Panc1 (cell line): ENCODE measurements around the gene ROCK2. TPM values are rescaled to one million over a fixed set of nuclear protein-coding genes. Genes with fewer than 3 reads are reported as not detected.

Source experiments
- ATAC-seq: fragments of 200-7000 bp; cut with Tn5 transposase; 2 replicates; pipeline ENCODE4 v1.9.1; 2020; ENCODE audit warnings: mild to moderate bottlenecking, moderate library complexity
- BruUV-seq: library from RNA; stranded (reverse); fragments of 400-500 nt; replicated peaks from 2 replicates; lab custom pipeline; 2021; lab: Mats Ljungman, UMichigan
- CTCF ChIA-PET: fragments of 300-600 bp; sonication (Branson Sonifier 250); formaldehyde crosslinking; loops from one replicate; lab custom pipeline; 2022; ENCODE audit warnings: antibody characterized with exemption; lab: Charles Lee
- POLR2A ChIA-PET: fragments of 300-600 bp; sonication (Branson Sonifier 250); formaldehyde crosslinking; loops from one replicate; lab custom pipeline; 2022; ENCODE audit warnings: antibody characterized with exemption; lab: Charles Lee
- DNase-seq: peaks from one replicate; pipeline ENCODE4 v3.0.0-alpha.2; 2010; ENCODE audit warnings: low read depth, low spot score
- H3K27ac ChIP-seq: 2 replicates; pipeline ENCODE4 v1.5.1; 2011; ENCODE audit warnings: mild to moderate bottlenecking, low read length, inconsistent platforms
- H3K27me3 ChIP-seq: fragments of 200-500 bp; sonication (Bioruptor generic); 2 replicates; pipeline ENCODE4 v1.6.0; 2014; ENCODE audit warnings: low read length, inconsistent platforms; ENCODE audit not compliant: control insufficient read depth, insufficient read depth
- H3K36me3 ChIP-seq: fragments of 200-500 bp; sonication (Bioruptor generic); 2 replicates; pipeline ENCODE4 v1.5.1; 2014; ENCODE audit warnings: inconsistent platforms, mild to moderate bottlenecking, low read length, moderate library complexity; ENCODE audit not compliant: control insufficient read depth, insufficient read depth
- H3K4me1 ChIP-seq: 2 replicates; pipeline ENCODE4 v1.5.1; 2011; ENCODE audit warnings: inconsistent platforms, mild to moderate bottlenecking, low read length, moderate library complexity; ENCODE audit not compliant: control insufficient read depth, insufficient read depth
- H3K4me3 ChIP-seq, 2 experiments: 2 replicates each; pipeline ENCODE4 v1.5.1; 2011 to 2012; ENCODE audit warnings: low read depth in 2 of 2, low read length in 2 of 2, mild to moderate bottlenecking in 2 of 2, inconsistent platforms in 1 of 2, moderate library complexity in 1 of 2
- H3K9me3 ChIP-seq: fragments of 200-500 bp; sonication (Bioruptor generic); 2 replicates; pipeline ENCODE4 v1.5.1; 2014; ENCODE audit warnings: low read depth, mild to moderate bottlenecking, inconsistent platforms, low read length, moderate library complexity; ENCODE audit not compliant: control insufficient read depth, insufficient read depth
- POLR2AphosphoS5 ChIP-seq: IDR thresholded peaks from 2 replicates; pipeline ENCODE4 v1.6.1; 2012; ENCODE audit warnings: mild to moderate bottlenecking, low read depth, low read length, moderate library complexity
- SIN3A ChIP-seq: IDR thresholded peaks from 2 replicates; pipeline ENCODE4 v1.6.1; 2012; ENCODE audit warnings: low read depth, mild to moderate bottlenecking, low read length, moderate library complexity, borderline replicate concordance; ENCODE audit not compliant: insufficient read depth
- TCF7L2 ChIP-seq: IDR thresholded peaks from 2 replicates; pipeline ENCODE4 v1.6.1; 2011; ENCODE audit warnings: mild to moderate bottlenecking, low read depth, low read length, inconsistent platforms
- in situ Hi-C: cut with HindIII; loops from 2 replicates; pipeline ENCODE4 v1.10.0; 2016; ENCODE audit warnings: low sequenced_read_pairs, low pct_unique_long_range_greater_than_20kb
- intact Hi-C: fragments of 100-400 bp; cut with micrococcal nuclease; formaldehyde crosslinking; loops from one replicate; pipeline ENCODE4 v1.10.0; 2022; ENCODE audit not compliant: unreplicated experiment
- total RNA-seq: library from RNA; stranded (reverse); gene quantifications from one replicate; pipeline ENCODE4 v1.2.1, GENCODE V29; 2021; ENCODE audit not compliant: unreplicated experiment
- TF ChIP-seq, protein P1 (sequence below): fragments of 450-650 bp; IDR thresholded peaks from 2 replicates; pipeline ENCODE4 v1.5.1; 2017; ENCODE audit warnings: mild to moderate bottlenecking
- TF ChIP-seq, protein P2 (sequence below), 2 experiments: IDR thresholded peaks; 2 replicates each; pipeline ENCODE4 v1.6.1; 2011 to 2012; ENCODE audit warnings: low read depth in 2 of 2, control low read depth in 1 of 2, low read length in 1 of 2, mild to moderate bottlenecking in 1 of 2, moderate library complexity in 1 of 2; ENCODE audit not compliant: insufficient read depth in 1 of 2

The ROCK2 gene
- total RNA-seq, 1 experiment from 2014 or later = 47.9 TPM

DNA sequence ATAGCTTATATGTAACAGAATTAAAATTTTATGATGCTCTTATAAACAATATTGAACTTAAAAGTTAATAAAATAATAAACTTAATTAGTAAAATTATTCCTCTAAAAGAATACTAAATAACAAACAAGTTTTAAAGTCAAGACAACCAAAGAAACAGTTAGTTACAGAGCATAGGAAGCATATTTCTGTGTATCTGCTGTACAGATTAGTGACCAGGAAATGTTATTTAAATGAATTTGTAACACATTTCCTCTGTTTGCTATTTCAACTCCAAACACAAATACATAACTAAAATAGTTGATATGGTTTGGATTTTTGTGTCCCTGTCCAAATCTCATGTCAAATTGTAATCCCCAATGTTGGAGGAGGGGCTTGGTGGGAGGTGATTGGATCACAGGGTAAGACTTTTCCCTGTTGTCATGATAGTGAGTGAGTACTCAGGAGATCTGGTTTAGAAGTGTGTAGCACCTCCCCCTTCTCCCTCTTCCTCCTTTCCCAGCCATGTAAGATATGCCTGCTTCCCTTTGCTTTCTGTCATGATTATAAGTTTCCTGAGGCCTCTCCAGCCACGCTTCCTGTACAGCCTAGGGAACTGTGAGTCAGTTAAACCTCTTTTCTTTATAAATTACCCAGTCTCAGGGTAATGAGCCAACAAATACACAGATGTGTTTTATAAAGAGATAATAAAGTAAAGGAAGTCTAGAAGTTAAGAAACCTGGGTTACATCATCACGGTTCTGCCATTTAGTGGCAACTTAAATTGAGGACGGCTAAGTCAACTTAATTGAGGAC lies 51.8 kb downstream of the ROCK2 start:
- no peak for TF ChIP-seq POLR2AphosphoS5
- TF ChIP-seq, protein P1, sequence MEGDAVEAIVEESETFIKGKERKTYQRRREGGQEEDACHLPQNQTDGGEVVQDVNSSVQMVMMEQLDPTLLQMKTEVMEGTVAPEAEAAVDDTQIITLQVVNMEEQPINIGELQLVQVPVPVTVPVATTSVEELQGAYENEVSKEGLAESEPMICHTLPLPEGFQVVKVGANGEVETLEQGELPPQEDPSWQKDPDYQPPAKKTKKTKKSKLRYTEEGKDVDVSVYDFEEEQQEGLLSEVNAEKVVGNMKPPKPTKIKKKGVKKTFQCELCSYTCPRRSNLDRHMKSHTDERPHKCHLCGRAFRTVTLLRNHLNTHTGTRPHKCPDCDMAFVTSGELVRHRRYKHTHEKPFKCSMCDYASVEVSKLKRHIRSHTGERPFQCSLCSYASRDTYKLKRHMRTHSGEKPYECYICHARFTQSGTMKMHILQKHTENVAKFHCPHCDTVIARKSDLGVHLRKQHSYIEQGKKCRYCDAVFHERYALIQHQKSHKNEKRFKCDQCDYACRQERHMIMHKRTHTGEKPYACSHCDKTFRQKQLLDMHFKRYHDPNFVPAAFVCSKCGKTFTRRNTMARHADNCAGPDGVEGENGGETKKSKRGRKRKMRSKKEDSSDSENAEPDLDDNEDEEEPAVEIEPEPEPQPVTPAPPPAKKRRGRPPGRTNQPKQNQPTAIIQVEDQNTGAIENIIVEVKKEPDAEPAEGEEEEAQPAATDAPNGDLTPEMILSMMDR = no peak
- no peak for TF ChIP-seq SIN3A
- no peak for TF ChIP-seq TCF7L2
- TF ChIP-seq, protein P2, sequence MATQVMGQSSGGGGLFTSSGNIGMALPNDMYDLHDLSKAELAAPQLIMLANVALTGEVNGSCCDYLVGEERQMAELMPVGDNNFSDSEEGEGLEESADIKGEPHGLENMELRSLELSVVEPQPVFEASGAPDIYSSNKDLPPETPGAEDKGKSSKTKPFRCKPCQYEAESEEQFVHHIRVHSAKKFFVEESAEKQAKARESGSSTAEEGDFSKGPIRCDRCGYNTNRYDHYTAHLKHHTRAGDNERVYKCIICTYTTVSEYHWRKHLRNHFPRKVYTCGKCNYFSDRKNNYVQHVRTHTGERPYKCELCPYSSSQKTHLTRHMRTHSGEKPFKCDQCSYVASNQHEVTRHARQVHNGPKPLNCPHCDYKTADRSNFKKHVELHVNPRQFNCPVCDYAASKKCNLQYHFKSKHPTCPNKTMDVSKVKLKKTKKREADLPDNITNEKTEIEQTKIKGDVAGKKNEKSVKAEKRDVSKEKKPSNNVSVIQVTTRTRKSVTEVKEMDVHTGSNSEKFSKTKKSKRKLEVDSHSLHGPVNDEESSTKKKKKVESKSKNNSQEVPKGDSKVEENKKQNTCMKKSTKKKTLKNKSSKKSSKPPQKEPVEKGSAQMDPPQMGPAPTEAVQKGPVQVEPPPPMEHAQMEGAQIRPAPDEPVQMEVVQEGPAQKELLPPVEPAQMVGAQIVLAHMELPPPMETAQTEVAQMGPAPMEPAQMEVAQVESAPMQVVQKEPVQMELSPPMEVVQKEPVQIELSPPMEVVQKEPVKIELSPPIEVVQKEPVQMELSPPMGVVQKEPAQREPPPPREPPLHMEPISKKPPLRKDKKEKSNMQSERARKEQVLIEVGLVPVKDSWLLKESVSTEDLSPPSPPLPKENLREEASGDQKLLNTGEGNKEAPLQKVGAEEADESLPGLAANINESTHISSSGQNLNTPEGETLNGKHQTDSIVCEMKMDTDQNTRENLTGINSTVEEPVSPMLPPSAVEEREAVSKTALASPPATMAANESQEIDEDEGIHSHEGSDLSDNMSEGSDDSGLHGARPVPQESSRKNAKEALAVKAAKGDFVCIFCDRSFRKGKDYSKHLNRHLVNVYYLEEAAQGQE (IDR thresholded peaks at IDR 0.05; ENCODE audit: insufficient read depth in 1 of 2, low read depth in 2 of 2, low read length in 1 of 2) = no peak
- POLR2A ChIA-PET = no interaction called here
- CTCF ChIA-PET = no interaction called here

DNA sequence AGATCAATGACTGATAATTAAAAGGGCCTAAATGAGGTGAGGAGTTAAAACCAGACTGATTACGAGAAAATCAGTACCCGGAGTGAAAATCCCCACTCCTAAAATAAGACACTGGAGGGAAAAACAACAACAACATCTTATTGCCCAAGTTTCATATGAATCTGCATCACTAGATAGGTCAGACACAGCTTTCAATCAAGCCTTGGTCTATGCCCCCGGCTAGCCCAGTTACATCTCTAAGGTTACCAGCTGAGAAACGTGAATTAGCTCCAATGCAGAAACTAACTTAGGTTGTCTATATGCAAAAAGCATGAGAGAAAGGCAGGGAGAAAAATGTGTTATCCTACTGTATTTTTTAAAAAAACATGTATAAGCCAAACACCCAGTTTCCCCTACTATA lies 53.7 kb downstream of the ROCK2 start:
- intact Hi-C loops = no loop called here
- DNase-seq (no peak), ATAC-seq (no peak)
- ChIA-PET CTCF (no interaction called here), POLR2A (interaction anchor here (0.5 kb wide), 1 partner anchor 111 kb away, joined by 4 read pairs; no protein-coding TSS in a partner anchor)
- in situ Hi-C loops = no loop called here
- TF ChIP-seq TCF7L2 (no peak), POLR2AphosphoS5 (no peak), SIN3A (no peak)
- TF ChIP-seq, protein P1 = no peak
- TF ChIP-seq, protein P2 (IDR thresholded peaks at IDR 0.05; ENCODE audit: insufficient read depth in 1 of 2, low read depth in 2 of 2, low read length in 1 of 2) = no peak
- H3K27ac ChIP-seq = no peak overlapping the region
- BruUV-seq = no TSS peak
- no peaks in the 10 kb centered on the region for H3K36me3 ChIP-seq
- H3K4me1 ChIP-seq = peaks cover 11% of the 10 kb centered on the region
- H3K27me3 ChIP-seq = no peaks in the 10 kb centered on the region
- no peak overlapping the region for H3K4me3 ChIP-seq
- no peaks in the 10 kb centered on the region for H3K9me3 ChIP-seq

More for the DNA sequence above, 51.8 kb downstream of the ROCK2 start:
- Histone ChIP-seq H3K4me3 (no peak overlapping the region), H3K27me3 (no peaks in the 10 kb centered on the region), H3K27ac (peak overlapping the region; percentile 30; the same call in 1 of the 2 replicates), H3K9me3 (no peaks in the 10 kb centered on the region), H3K36me3 (no peaks in the 10 kb centered on the region), H3K4me1 (peaks cover 11% of the 10 kb centered on the region)
- intact Hi-C loops (no loop called here), in situ Hi-C loops (no loop called here)
- DNase-seq (no peak), ATAC-seq (peak; percentile 60)
- no TSS peak for BruUV-seq
